GM21528 (cell line): ENCODE measurements around the gene PCGF1.

Experiments
- ATAC-seq: cut with Tn5 transposase; IDR thresholded peaks from one replicate; pipeline ENCODE4 v1.9.1; 2021; ENCODE audit warnings: mild to moderate bottlenecking, moderate library complexity; ENCODE audit not compliant: unreplicated experiment, low FRiP score

The PCGF1 gene

GRCh38 chr2:74516650-74517049, 9.2 kb upstream of the PCGF1 start:
- ATAC-seq, result no peak

- ATAC-seq, result no peak
Measured at GRCh38 chr2:74515981-74516633, 8.6 kb upstream of the PCGF1 start.

GRCh38 chr2:74515271-74515980, 7.9 kb upstream of the PCGF1 start:
- no peak for ATAC-seq

- no peak for ATAC-seq
Measured at GRCh38 chr2:74514368-74515270, 7.1 kb upstream of the PCGF1 start, which contains the start of gene TLX2. TSS of gene TLX2 (plus strand) at chr2:74514450. CDS start at chr2:74514807, 357 bp downstream.

- ATAC-seq, result no peak
Measured at GRCh38 chr2:74513605-74514367, 6.3 kb upstream of the PCGF1 start.

- ATAC-seq, result no peak
Measured at GRCh38 chr2:74512744-74513604, 5.5 kb upstream of the PCGF1 start.

- no peak for ATAC-seq
Measured at GRCh38 chr2:74511104-74511989, 3.9 kb upstream of the PCGF1 start.

- no peak for ATAC-seq
Measured at GRCh38 chr2:74510272-74510671, 2.8 kb upstream of the PCGF1 start.

GRCh38 chr2:74507926-74508520, 528 bp upstream of the PCGF1 start:
- ATAC-seq, result peak; percentile 18

- no peak for ATAC-seq
Measured at GRCh38 chr2:74505448-74506246, 1.8 kb downstream of the PCGF1 start.

GRCh38 chr2:74504591-74504990, 2.9 kb downstream of the PCGF1 start:
- no peak for ATAC-seq

- ATAC-seq, result no peak
Measured at GRCh38 chr2:74503506-74504475, 3.7 kb downstream of the PCGF1 start.

- ATAC-seq, result peak; percentile 24
Measured at GRCh38 chr2:74502720-74503505, 4.6 kb downstream of the PCGF1 start.

GRCh38 chr2:74502147-74502719, 5.3 kb downstream of the PCGF1 start:
- ATAC-seq, result no peak
